UCSD-AML1 (cell line): Measurements from ENCODE around the gene CEACAM16.

ENCODE experiments used
- DNase-seq: peaks from one replicate; lab custom pipeline; 2025; ENCODE audit not compliant: unreplicated experiment; lab: John Stamatoyannopoulos, UW

Gene CEACAM16

GRCh38 chr19:44744871-44745332 is 46.0 kb downstream of the CEACAM16 start:
- no peak for DNase-seq

DNA sequence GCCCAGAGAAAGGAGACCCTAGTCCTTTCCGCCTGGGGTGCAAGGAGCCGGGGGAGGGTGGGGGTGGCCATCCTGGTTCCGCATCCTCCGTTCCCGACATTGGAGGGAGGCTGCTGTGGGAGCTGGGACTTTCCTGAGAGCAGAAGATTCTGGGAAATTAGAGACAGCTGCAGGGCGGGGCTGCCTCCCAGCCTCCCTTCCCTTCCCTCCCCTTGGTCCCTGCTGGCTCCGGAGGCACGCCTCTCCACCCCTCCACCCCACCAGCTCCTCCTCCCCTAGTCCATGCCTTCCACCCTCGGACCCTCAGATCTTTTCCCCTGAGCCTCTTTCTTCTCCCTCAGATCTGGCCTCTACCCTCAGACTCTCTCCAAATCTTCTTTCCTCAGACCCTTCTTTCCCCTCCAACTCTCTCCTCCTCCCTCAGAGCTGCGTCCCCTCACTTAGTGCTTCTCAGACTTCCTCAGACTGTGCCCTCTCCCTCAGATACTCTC is 46.4 kb downstream of the CEACAM16 start:
- DNase-seq: peak; percentile 26

GRCh38 chr19:44745887-44746600 is 47.1 kb downstream of the CEACAM16 start:
- DNase-seq: no peak

DNA sequence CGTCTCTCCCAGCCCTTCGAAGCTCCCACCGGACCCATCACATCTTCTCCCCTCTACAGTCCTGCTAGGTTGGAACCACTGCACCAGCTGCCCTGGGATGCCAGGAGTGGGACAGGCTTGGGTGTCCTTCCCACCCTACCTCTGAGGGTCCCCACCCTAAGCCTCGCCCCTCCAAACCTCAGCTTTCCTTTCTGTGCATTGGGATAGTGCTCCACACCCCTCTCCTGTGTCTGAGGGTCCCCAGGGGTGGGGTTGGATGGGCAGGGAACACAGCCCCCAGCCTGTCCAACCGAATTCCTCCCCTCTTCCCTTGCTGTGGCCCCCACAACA is 47.6 kb downstream of the CEACAM16 start:
- DNase-seq: no peak

- peak; percentile 92 for DNase-seq
Observed at GRCh38 chr19:44746946-44747738, 48.2 kb downstream of the CEACAM16 start.

DNA sequence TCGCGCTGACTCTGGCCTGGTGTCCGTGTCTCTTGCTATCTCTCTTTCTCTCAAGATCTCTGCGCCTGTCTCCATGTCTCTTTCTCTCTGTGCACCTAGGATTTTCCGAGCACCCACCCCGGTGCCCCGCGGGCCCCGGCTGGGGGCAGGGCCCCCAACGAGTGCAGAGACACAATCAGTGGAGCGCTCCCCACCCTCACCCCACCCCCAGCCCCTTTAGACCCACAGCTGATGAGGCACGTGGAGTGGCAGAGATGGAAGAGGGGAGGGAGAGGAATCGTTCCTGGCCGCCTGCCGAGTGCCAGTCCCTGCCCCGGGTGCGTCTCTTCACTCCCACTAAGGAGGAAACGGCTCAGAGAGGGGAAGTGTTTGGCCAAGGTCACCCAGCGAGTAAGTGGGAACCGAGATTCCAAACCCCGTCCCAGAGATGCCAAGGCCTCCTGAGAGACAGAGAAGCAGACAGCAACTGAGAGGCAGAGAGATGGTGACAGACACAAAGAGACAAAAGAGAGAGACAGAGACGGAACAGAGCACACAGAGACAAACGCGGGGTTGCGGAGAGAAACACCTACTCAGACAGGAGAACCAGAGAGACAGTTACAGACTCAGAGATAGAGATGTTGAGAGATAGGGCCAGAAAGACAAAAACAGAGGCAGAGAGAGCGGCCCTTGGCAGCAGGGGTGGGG is 48.9 kb downstream of the CEACAM16 start:
- DNase-seq: peak; percentile 80

DNA sequence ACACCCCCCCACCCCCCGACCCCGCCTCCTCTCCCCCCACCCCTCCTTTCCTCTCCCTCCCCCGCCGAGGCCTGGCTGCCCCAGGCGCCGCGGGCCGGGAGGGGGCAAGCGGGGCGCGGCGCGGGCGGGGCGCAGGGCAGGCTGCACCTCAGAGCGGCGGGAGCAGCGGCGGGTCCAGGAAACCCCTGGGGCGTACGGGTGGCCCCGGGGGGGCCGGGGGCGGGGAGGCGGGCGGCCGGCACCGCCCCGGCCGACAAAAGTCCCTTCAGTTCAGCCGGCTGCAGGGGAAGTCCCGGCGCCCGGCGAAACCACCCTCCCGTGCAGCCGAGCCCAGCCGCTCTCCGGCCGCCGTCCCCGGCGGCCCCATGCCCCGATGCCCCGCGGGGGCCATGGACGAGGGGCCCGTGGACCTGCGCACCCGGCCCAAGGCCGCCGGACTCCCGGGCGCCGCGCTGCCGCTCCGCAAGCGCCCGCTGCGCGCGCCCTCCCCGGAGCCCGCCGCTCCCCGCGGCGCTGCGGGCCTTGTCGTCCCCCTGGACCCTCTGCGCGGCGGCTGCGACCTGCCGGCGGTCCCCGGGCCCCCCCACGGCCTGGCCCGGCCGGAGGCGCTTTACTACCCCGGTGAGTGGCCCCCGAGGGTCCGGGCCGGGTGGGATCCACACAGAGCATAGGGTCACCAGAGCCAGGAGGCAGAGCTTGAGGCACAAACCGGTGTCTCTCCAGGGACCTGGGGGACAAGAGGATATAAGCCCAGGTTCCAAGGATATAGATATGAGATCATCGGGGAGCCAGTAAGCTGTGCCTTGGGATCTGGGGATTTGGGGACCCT is 49.7 kb downstream of the CEACAM16 start, which contains the start of gene BCL3:
Gene BCL3, plus strand, starts transcription at position 283 of the 829 bp plus-strand sequence. Its CDS starts 83 bp downstream, at position 366.
- DNase-seq: peak; percentile 88

GRCh38 chr19:44749292-44749691 is 50.3 kb downstream of the CEACAM16 start:
- DNase-seq: no peak

- DNase-seq: no peak
Observed at GRCh38 chr19:44749994-44750393, 51.0 kb downstream of the CEACAM16 start.

- no peak for DNase-seq
Observed at GRCh38 chr19:44752123-44752815, 53.3 kb downstream of the CEACAM16 start.

GRCh38 chr19:44752816-44753625 is 54.1 kb downstream of the CEACAM16 start:
- DNase-seq: peak; percentile 98

DNA sequence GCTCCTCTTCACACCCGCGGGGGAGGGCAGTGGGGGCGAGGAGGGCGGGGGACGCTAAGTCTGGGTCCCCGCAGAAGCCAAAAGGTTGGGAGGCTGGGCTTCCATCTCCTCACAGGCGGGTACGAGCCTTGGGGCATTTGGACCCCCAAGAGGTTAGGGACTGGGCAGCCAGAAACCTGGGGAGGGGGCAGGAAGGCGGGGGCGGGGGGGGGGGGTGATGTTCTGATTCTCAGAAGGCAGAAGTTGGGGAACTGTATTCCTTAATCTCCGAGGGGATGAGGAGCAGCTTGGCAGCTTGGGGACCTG is 54.6 kb downstream of the CEACAM16 start:
- DNase-seq: no peak

GRCh38 chr19:44753932-44754749 is 55.2 kb downstream of the CEACAM16 start:
- DNase-seq: peak; percentile 93

DNA sequence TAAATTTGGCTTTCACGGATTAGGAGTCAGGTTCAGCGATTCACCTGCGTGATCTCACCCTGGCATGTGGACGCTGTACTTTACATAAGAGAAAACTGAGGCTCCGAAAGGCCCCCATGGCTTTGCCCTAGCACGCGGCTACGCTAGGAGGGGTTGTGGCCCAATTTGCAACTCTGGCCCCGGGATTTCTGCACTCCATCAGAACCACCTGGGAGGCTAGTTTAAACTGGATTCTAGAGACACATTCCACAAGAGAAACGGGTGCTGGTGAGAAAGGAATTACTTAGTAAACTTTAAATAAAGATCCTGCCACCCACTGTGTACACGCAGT is 55.8 kb downstream of the CEACAM16 start:
- no peak for DNase-seq

GRCh38 chr19:44755219-44755618 is 56.3 kb downstream of the CEACAM16 start:
- DNase-seq: no peak

DNA sequence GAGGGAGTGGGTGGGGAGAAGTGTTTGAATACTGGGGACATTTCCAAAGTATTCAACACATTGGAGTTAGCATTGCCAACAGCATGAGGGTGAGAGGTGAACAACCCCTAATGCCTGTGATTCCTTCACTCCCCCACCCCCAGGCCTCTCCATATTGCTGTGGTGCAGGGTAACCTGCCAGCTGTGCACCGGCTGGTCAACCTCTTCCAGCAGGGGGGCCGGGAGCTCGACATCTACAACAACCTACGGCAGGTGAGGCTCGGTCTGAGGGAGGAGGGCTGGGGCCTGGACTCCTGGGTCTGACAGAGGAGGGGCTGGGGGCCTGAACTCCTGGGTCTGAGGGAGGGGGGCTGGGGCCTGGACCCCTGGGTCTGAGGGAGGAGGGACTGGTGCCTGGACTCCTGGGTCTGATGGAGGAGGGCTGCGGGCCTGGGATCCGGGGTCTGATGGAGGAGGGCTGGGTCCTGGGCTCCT is 57.2 kb downstream of the CEACAM16 start:
- DNase-seq: no peak

DNA sequence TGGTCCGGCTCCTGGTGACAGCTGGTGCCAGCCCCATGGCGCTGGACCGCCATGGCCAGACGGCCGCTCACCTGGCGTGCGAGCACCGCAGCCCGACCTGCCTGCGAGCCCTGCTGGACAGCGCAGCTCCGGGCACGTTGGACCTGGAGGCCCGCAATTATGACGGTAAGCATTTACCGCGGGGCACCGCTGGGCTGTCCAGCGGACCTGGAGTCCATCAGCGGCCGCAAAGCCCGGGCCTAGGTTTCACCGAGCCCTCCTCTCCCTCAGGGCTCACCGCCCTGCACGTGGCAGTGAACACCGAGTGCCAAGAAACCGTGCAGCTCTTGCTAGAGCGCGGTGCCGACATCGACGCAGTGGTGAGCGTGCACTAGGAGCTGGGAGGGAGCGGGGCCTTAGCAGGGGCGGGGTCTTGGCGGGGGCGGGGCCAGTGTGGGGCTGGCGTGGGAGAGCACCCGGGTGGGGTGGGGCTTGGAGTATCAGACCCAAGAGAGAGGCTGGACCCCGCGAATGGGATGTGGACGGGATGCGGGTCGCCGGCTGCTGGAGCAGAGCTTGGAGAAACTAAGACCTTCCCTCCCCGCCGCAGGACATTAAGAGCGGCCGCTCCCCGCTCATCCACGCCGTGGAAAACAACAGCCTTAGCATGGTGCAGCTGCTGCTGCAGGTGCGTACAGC is 58.2 kb downstream of the CEACAM16 start:
- DNase-seq: no peak
